Stimulated activated CD8-positive, alpha-beta memory T cell treated with anti-CD3 and anti-CD28 coated beads, Interleukin-4, amount 100 ng/mL, for 1 hour (primary cell): ENCODE data around the gene GSTM2.

ENCODE experiments used
- DNase-seq, 2 donors: peaks; one replicate each; pipeline ENCODE4 v3.0.0-alpha.2; 2020; ENCODE audit warnings: low read depth in 2 of 2, low spot score in 1 of 2

Gene GSTM2

DNA sequence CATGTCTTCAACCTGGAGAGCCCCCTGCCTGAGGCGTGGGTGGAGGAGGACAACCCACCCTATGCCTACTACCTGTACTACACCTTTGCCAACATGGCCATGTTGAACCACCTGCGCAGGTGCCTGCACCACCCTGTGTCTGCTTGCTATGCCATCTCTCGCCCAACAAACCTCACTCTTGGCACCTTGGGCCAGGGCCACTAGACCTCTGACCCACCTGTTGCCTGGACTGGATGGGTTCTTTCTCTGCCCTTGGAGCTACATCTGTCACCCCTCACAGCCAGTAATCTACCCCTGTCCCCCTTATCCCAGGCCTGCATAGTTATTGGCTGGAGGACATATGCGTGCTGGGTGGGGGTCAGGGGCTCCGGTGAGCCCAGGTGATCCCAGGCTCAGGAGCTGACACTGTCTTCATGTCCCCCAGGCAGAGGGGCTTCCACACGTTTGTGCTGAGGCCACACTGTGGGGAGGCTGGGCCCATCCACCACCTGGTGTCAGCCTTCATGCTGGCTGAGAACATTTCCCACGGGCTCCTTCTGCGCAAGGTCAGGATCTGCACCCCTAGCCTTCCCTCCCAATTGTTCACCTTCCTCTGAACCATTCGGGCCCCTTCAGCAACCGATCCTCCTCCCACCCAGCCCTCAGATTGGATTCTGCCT is 38.4 kb upstream of the GSTM2 start:
- no peak for DNase-seq

DNA sequence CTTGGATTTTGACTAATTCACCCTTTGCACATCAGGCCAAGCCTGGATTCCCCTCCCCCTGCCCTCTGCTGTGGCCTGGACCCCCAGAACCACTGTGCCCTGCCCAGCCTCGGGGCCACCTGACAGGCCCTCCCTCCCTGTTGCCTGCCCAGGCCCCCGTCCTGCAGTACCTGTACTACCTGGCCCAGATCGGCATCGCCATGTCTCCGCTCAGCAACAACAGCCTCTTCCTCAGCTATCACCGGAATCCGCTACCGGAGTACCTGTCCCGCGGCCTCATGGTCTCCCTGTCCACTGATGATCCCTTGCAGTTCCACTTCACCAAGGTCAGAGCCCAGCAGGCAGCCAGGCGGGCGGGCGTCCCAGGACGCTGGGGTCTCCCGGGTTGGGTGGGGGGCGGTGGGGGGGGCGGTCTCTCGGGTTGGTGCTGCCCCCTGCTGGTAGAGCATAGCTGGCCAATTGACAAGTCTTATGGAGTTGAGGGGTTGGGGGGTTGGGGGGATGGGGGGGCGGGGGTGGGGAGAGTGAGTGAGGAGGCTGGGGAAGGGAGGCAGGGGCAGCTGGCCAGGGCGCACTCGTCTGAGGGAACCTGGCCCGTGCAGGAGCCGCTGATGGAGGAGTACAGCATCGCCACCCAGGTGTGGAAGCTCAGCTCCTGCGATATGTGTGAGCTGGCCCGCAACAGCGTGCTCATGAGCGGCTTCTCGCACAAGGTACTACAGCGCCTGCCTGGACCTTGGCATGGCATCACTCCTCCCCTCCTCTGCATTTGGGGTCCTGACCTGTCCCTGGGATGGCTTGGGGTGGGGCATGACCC is 37.6 kb upstream of the GSTM2 start:
- DNase-seq: no peak

DNA sequence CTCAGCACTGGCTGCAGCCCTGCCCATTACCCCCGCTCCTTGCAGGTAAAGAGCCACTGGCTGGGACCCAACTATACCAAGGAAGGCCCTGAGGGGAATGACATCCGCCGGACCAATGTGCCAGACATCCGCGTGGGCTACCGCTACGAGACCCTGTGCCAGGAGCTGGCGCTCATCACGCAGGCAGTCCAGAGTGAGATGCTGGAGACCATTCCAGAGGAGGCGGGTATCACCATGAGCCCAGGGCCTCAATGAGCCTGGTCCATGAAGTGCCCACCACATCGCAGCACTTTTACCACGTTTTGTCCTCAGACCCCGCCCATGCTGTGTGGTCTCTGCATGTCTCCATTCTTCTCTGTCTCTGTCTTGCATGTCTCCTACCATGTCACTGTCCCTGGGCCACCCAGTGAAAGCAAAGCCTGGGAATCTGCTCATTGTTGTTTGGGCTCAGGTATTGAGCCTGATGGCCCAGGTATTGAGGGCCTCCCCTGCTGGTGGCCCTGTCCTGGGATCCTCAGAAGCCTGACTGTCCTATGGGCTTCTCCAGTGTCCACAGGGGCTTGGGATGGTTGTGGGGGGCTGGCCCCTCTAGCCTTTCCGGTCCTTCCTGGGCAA is 36.9 kb upstream of the GSTM2 start:
- no peak for DNase-seq

DNA sequence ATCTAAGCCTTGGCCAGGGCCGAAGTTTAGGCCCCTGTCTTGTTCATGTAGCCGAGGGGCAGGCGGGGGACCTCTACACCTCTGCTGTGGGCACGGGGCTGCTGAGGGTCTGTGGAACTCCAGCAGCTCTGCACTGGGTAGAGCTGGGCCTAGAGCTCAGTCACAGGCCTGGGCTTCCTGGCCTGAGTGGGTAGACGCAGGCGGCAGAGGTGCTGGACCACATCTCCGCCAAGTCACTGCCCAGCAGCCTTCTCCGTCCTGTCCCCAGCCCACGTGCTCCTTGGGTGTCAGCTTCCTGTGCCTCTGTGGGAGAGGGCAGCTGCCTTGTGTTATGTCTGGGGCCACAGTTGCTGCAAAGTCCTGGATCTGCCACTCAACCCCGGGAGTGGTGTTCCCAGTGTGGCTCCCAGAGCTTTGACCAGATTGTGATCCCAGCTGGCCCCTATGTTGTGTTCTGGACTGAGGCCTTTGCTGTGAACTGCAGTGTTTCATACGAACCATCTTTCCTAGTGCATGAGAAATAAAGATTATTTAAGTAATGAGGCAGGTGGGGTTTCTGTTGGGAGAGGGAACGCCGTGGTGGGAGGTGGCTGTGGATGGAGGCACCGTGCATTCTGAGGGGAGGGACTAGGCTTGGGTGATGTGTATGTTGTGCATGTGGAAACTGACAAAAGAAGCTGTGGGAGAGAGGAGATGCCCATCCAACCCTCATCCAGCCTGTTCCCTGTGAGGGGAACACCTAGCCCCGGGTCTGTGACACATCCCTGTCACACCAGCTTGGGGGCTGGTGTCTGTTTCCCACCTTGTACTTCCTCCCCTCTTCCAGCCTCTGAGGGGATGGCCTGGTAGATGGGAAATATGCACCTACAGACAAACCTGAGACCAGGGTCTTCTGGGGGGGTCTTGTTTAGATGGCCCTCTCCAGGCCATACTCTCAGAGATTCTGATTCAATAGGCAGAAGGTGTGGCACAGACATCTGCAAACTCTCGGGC is 36.0 kb upstream of the GSTM2 start:
- no peak for DNase-seq

DNA sequence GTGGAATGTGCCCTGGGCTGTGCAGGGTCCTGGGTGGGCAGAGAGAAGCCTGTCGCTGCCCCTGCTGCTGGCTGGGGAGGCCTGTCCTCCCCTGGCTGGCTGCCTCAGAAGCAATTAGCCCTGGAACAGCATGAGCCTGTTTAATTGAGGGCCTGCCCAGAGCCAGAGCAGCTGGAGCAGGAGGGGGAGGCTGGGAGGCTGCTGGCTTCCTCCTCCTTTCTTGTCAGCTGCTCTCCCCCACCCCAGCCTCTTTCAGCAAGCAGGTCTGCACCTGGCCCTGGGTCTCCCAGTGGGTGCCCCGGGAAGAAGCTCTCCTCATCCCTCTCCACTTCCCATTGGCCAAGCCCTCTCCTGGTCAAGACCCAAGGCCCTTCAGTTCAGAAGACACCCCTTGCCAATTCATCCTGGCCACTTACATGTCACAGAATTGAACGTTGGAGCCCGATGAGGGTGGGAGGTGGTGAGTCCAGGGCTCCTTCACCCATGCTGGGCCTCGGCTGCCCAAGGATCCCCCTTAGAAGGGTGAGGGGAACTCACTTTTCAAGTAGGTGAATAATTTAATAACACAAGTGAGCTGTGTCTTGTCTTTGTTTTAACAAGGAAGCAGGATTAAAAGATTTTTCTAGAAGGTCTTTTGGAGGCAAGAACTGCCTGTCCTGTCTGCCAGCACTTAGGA is 35.0 kb upstream of the GSTM2 start:
- DNase-seq: no peak

DNA sequence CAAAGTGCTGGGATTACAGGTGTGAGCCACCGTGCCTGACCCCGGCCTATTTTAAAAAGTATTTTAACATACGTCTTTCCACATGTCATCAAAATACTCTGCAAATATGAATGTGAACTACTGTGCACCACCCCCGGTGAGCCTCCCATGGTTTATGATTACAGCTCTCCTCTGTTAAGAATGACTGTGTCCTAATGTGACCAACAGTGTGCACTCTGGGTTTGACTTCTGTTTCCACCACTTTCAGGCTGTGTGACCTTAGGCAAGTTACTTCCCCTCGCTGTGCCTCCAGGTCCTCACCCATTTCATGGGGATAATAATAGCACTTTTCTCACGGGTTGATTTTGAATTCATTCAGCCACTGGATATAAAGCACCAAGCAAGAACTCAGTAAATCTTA is 33.6 kb upstream of the GSTM2 start:
- no peak for DNase-seq

DNA sequence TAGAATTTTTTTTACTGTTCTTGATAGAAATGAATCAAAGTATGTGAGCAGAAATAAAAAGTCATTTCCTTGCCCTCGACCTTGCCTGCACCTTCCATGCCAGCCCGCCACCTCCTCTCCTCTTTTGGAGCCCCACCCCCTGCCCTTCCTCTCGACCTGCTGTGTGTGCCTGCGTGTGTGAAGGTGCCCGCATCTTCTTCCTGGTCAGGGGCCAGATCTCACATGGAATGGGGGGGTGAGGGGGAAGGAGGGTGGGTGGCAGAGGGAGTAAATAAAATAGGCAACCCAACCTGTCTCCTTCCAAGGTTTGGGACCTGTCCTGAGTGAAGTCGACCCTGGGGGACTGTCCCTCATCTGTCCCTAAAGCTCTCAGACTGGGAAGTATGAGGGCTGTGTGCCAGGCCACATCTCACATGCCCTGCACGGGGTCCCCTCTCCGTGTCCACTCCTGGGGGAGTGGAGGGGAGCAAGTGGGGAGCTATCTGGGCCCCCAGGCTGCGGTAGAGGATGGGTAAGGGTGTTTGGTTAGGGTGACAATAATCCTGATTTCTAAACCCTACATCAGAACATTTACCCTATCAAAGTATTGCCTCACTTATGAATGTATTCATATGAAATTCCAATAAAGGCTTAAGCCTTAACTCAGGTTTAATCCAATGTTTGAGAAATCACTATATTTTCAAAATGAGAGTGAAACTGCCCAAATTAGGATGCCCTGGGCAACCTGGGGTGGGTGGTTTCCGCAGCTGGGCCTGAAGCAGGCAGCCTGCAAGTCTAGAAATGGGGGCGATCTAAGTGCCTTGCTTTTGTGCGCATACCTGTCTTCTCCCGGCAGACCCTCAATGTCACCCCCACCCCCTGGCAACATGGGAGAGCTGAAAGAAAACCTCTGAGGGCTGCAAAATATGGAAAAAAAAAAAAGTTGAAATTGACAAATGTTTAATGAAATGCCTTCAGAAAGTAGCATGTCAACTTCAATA is 32.8 kb upstream of the GSTM2 start:
- no peak for DNase-seq

DNA sequence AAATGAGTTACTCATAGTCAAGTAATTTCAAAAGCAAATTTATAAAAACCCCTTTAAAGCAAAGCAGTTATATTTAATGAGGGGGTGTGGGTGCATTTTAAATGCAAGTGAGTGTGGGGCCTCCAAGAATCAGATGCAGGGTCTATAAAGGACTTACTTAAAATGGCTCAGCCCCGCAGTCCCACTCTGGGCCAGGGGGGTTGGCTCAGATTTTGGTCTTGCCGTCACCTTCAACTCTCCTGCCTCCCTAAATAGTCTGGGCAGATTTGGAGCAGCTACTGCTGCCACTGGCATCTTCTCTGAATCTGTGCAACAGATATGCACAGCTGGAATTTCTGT is 32.0 kb upstream of the GSTM2 start:
- DNase-seq: no peak

DNA sequence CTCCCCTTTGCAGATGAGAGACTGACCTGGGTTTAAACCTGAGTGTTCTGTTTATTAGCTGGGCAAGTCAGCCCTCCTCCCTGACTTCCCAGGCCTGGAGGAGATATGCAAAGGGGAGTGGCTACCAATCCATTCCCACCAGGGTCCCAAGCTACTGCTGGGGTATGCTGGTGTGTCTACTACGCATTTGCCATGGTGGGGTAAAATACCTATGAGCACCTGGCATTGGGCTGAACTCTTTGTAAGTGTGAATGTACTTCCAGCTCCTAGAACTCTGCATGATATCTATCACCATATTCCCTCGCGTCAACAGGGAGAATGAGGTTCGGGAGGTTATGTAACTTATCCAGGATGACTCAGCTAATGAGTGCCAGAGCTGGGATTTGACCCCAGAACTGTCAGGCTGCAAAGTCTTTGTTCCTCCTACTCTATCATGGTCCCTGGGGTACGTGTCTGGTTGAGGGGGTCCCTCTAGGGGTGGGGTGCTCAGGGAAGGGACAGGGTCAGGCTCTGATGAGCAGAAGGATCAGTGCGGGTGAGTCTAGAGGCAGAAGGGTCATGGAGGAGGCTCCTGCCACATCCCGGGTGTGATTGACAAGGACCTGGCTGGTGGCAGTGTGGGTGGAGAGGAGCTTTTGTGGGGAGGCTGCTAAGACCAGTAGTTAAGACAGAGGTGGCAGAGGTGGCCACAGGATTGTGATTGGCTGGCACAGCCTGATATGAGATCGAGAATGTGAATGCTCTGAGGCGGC is 31.5 kb upstream of the GSTM2 start:
- no peak for DNase-seq

DNA sequence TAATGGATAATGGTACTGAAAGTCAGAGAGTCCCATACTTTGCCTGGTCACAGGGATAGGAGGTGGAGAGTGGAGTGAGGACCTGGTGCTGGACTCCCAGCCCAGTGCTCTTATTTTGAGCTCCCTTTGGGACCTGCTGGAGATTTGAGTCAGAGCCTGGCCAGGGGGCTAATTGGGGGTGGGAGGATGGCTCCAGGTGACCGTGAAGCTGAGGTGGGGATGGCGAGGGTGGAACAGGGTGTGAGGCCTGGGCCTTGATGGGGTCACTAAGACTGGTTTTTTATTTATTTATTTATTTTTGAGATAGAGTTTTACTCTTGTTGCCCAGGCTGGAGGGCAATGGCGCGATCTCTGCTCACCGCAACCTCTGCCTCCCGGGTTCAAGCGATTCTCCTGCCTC is 30.4 kb upstream of the GSTM2 start:
- DNase-seq: no peak

DNA sequence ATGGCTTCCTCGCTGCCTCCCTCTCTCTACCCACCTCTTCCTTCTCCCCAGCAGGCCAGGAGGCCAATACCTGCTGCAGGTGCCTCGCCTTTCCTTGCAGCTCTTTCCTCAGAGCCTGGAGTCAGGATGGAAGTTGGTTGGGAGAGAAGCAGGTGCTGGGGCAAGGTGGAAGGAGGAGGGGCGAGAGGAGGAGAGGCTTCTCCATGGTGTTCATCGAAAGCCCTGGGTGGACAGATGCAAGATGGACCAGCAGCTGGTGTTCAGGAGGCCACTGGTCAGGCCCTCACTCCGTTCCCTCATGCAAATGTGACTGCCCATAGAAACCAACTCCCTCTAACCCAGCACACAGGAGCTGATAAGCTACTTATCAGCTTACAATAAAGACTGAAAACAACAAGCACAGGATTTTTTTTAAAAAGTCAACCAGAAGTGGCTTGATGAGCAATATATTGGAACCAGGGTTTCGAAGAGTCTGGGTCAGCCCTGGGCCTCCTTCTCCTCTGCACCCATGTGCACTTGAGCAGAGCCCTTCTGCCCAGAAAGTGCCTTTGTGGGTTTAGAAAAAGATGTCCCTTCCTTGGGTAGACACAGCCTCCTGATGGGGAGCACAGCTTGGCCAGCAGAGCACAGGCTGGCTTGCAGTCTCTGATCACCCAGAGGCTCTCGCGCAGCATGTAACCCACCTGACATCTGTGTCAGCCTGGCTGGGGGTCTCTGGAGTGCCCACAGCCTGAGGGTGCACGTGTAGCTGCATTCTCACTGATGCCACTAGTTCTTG is 28.6 kb upstream of the GSTM2 start:
- DNase-seq: no peak

DNA sequence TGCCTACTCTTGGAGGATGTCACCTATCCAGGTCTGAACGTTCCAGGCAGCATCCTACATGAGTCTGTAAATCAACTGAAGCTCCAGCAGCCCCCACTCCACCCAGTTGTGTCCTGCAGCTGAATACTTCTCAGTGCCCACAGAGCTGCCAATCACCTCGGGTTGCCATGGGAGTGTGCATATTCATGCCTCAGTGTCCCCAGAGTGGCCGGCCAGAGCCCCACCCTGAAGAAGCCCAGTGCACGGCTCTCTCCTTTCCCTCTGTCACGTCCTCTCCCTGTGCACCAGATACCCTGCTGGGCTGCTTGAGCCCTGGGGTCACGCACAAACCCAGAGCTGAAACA is 28.0 kb upstream of the GSTM2 start:
- no peak for DNase-seq

DNA sequence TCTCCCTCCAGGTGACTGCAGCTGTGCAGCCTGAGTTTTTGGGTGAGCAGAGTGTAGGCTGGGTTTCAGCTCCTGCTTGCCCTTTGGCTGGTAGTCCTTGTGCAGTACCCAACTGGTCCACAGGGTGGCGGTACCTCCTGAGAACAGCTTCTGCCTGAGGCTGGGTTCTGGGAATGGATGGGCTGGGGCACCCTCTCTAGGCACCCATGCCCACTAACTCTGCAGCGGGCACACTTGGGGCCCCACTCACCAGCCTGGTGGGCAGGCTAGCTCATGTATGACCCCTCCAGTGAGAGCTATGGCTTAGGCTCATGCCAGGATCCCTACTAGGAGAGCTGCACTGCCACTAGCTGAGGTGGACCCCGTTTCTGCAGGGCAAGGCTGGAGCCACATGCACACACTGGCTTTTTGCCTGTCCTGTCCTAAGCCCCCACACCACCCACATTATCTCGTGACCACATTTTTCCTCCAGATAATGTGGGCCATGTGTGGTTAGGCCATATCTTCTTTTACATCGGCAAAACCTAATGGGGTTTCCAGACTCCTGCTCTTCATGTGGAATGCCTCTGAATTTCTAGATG is 27.5 kb upstream of the GSTM2 start:
- DNase-seq: peak; percentile 83 to 91

DNA sequence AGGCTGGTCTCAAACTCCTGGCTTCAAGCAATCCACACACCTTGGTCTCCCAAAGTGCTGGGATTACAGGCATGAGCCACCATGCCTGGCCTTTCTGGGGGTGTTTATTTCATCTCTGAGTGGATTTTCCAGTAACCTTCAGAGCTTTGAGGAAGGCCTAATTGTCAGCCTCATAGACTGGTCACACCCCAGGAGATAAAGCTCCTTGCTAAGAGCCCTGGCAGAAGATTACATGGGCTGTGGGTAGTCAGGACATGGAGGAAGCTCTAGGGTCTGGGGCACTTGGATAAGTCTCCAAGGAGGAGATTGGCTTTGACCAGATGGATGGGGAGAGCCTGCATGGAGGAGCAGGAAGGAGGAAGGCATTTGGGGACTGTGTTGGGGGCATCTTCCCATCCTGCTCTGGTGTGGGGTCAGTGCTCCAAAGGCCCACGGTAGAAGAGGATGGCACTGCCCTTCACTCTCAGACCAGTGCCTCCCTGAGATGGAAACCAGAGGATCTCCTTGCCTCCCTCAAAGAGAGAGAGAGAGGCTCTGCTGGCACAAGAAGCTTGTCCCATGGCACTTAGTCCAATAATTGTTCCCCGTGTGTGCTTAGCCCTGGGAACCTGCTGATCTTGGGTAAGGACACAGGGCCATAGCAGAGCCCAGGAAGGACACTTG is 26.6 kb upstream of the GSTM2 start:
- no peak for DNase-seq

DNA sequence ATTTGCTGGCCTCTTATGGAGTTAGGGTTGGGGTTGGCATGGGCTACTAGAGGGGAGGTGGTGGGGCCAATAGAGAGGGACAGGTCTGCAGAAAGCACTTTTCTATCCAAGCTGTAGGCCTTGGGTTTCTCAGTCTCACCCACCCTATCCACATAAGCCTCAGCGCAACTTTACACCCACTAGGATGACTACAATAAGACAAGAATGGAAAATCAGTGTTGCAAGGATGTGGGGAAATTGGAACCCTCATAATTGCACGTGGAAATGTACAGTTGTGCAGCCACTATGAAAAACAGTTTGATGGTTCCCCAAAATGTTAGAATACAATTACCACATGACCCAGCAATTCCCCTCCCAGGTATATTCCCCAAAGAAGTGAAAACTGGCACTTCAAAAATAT is 26.0 kb upstream of the GSTM2 start:
- no peak for DNase-seq

DNA sequence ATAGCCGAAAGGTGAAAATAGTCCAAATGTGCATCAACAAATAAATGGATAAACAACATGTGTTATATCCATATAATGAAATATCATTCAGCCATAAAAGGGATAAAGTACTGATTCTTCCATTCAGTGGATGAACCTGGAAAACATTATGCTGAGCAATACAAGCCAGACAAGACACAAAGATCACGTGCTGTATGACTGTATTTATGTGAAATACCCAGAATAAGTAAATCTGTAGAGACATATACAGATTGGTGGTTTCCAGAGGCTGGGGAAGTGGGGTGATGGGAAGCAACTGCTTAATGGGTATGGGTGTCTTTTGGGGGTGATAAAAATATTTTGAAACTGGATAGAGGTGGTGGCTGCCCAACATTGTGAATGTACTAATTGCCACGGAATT is 25.2 kb upstream of the GSTM2 start:
- no peak for DNase-seq
